ENCODE data around the gene CD1E.
"Not testable (repeated sequence)": the region's sequence is repeated elsewhere in the genome, so short reads cannot be mapped to it uniquely, and the experiment has no call there.

Gene CD1E

GRCh38 chr1:158362941-158363340 is 9.2 kb downstream of the CD1E start:
- DNase-seq = no peak

GRCh38 chr1:158366783-158367182 is 13.1 kb downstream of the CD1E start:
- DNase-seq = no peak

GRCh38 chr1:158371188-158371953 is 17.7 kb downstream of the CD1E start:
- DNase-seq = peak; percentile 56

DNA sequence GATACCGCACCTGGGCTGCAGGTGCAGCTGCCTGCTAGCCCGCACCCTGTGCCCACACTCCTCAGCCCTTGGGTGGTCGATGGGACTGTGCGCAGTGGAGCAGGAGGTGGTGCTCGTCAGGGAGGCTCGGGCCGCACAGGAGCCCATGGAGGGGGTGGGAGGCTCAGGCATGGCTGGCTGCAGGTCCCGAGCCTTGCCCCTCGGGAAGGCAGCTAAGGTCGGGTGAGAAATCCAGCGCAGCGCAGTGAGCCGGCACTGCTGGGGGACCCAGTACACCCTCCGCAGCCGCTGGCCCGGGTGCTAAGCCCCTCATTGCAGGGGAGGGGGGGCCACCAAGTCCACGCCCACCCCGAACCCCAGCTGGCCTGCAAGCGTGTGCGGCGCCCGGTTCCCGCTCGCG is 20.4 kb downstream of the CD1E start:
- not testable (repeated sequence) for DNase-seq

DNA sequence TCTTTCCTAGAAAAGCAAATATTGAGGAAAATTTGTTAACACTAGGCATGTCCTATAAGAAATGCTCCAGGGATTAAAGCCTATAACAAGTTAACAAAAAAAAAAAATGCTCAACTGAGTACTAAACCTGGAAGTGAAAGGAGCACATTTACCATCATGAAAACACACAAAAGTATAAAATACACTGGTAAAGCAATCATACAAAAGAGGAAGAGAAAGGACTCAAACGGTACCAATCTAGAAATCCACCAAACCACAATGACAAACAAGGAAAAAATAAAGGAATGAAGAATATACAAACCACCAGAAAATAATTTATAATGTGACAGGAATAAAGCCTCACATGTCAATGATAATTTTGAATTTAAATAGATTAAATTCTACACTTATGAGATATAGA is 21.2 kb downstream of the CD1E start:
- DNase-seq = no peak

- no peak for DNase-seq
Observed at GRCh38 chr1:158390331-158390730, 36.6 kb downstream of the CD1E start.

GRCh38 chr1:158391099-158391498 is 37.4 kb downstream of the CD1E start:
- no peak for DNase-seq

GRCh38 chr1:158393476-158393875 is 39.8 kb downstream of the CD1E start:
- no peak for DNase-seq

GRCh38 chr1:158396646-158397045 is 43.0 kb downstream of the CD1E start:
- no peak for DNase-seq

DNA sequence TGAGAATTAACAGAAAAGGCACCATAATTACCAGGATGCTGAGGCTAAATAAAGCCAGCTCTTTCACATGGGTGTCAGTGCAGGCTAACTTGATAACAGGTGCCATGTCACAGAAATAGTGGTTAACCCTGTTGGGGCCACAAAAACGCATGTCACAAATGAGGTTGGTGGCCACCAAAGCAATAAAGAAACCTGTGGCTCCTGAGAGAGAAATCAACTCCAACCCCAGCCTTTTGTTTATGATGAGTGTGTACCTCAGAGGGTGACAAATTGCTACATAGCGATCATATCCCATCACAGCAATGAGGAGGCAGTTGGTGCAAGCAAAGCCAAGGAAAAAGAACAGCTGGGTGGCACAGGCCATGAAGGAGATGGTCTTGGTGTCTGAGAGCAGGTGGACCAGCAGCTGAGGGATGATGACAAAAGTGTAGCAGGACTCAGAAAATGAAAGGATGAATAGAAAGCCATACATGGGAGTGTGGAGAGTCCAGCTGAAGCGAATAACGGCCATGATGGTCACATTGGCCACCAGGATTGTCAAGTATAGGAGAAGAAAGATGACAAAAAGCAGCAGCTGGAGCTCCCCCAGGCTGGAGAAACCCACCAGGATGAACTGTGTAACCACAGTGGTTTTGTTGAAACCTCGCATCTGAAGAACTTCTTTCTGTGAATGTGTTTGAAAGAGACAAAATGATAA is 45.3 kb downstream of the CD1E start, which contains the start of gene OR10T2:
OR10T2 (minus strand) TSS at position 649 of the 697 bp plus-strand sequence; CDS start at position 649, 0 bp downstream.
- no peak for DNase-seq

- DNase-seq = no peak
Observed at GRCh38 chr1:158400871-158401270, 47.2 kb downstream of the CD1E start.

DNA sequence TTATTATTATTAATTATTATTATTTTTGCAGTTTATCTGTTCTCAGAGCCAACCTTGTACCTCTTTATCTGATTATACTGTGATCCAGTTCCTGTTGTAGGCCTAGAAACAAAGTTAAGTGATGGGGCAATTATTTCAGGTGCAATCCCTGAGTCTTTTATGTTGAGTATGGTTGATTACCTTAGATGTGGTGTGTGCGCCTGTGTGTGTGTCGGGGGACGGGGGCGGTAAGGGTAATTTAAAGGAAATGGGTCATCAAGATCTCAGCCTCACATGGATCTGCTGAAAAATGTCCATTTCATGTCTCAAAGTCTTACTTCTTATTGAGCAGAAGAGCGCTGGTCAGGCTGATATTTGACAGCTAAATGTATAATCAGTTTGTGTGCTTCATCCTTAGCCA is 53.4 kb downstream of the CD1E start:
- no peak for DNase-seq
